ENCODE results near the gene SZRD1.

The SZRD1 gene, protein sequence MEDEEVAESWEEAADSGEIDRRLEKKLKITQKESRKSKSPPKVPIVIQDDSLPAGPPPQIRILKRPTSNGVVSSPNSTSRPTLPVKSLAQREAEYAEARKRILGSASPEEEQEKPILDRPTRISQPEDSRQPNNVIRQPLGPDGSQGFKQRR

GRCh38 chr1:16366722-16367257, at the start of gene SZRD1:
Gene SZRD1 (plus strand): TSS chr1:16367242. CDS start chr1:16367258, 16 bp downstream.
- FAIRE-seq (no peak), DNase-seq (ENCODE audit: insufficient read length, low spot score) (peak; percentile 38)
- TF ChIP-seq, protein P1, sequence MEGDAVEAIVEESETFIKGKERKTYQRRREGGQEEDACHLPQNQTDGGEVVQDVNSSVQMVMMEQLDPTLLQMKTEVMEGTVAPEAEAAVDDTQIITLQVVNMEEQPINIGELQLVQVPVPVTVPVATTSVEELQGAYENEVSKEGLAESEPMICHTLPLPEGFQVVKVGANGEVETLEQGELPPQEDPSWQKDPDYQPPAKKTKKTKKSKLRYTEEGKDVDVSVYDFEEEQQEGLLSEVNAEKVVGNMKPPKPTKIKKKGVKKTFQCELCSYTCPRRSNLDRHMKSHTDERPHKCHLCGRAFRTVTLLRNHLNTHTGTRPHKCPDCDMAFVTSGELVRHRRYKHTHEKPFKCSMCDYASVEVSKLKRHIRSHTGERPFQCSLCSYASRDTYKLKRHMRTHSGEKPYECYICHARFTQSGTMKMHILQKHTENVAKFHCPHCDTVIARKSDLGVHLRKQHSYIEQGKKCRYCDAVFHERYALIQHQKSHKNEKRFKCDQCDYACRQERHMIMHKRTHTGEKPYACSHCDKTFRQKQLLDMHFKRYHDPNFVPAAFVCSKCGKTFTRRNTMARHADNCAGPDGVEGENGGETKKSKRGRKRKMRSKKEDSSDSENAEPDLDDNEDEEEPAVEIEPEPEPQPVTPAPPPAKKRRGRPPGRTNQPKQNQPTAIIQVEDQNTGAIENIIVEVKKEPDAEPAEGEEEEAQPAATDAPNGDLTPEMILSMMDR (IDR thresholded peaks at IDR 0.05; ENCODE audit: insufficient read depth, missing control alignments): no peak

DNA sequence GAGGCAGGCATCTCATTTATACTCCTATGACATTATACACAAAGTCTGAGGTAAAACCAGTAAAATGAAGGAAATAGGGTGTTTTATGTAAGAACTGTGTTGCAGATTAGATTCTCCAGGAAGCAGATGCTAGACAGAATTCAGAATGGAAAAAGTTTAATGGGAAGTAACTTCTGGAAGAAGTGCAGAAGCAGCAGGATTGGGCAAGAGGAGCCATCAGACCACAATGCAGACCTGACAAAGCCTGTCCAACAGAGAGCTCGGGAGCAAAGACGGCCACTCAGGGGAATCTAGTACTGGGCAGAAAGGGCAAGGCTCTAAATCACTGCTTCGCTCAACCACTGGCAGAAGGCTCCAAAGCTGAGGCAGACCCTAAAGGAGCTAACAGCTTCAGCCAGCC, 48.5 kb upstream of the SZRD1 start:
- DNase-seq (ENCODE audit: insufficient read length, low spot score) (no peak), FAIRE-seq (no peak)
- TF ChIP-seq, protein P1 (IDR thresholded peaks at IDR 0.05; ENCODE audit: insufficient read depth, missing control alignments): no peak

DNA sequence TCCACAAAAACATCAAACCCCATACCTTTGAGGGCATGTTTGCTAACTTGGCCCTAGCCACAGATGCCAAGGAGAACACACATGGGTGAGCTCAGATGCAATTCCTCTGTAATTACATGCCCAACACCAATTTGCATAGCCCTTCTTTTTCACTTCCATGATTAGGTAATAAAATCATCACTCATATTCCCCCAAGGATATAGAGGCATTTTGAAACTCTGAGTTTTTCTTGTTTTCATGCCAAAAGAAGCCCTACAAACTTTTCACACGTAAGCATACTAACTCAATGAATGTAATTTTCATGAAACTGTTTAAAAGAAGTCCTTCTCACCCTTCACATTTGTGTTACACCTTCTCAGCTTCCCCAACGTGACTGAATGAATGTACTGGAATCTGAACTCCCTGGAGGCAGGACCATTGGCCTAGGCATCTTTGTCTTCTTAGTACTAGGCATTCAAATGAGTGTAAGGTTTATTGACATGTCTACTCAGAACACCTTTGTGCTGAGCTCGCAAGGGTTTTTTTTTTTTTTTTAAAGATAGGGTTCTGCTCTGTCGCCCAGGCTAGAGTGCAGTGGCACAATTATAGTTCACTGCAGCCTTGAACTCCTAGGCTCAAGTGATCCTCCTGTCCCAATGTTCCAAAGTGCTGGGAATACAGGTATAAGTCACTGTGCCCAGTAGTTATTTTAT, 45.7 kb upstream of the SZRD1 start:
- TF ChIP-seq, protein P1 (IDR thresholded peaks at IDR 0.05; ENCODE audit: insufficient read depth, missing control alignments): no peak
- DNase-seq (ENCODE audit: insufficient read length, low spot score): no peak
- FAIRE-seq: no peak

GRCh38 chr1:16324456-16324890, 42.6 kb upstream of the SZRD1 start:
- FAIRE-seq (no peak), DNase-seq (ENCODE audit: insufficient read length, low spot score) (no peak)

DNA sequence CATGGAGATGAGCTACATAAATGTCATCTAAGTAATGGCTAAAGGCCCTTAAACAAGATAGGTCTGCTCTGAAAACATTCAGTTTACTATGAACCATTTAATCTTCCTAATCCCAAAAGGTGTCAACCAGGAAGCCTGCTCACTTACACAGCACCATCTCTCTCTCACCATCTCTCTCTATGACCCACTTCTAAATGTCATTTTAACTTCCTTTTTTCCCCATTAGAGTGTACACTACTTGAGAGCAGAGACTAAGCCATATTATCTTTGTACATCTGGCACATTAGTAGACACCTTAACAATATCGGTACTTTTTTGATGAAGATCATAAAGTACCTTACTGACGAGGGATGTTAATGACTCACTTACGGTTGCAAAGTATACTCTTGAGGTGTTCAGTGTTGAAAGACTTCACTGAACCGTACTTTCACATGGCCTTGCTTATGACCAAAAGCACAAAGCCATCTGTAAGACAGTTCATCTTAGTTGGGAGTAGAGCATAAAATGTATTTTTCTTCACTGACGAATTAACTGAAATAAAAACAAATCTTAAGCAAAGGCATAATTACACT, 40.1 kb upstream of the SZRD1 start:
- FAIRE-seq (no peak), DNase-seq (ENCODE audit: insufficient read length, low spot score) (no peak)
- TF ChIP-seq, protein P1 (IDR thresholded peaks at IDR 0.05; ENCODE audit: insufficient read depth, missing control alignments): no peak

More at GRCh38 chr1:16324456-16324890, 42.6 kb upstream of the SZRD1 start:
- TF ChIP-seq, protein P1 (IDR thresholded peaks at IDR 0.05; ENCODE audit: insufficient read depth, missing control alignments): no peak

GRCh38 chr1:16334655-16335340, 32.2 kb upstream of the SZRD1 start:
- TF ChIP-seq, protein P1 (IDR thresholded peaks at IDR 0.05; ENCODE audit: insufficient read depth, missing control alignments): no peak
- FAIRE-seq (no peak), DNase-seq (ENCODE audit: insufficient read length, low spot score) (no peak)

All from D721Med (cell line).